Mesothelial cell of epicardium (in vitro differentiated cells): ENCODE results near the gene FASN. TPM values are rescaled to one million over a fixed set of nuclear protein-coding genes. Genes with fewer than 3 reads are reported as not detected.
"Not testable (repeated sequence)": the region's sequence is repeated elsewhere in the genome, so short reads cannot be mapped to it uniquely, and the experiment has no call there.

Experiments
- DNase-seq, 2 experiments: peaks; one replicate each; pipeline ENCODE4 v3.0.0; 2021; ENCODE audit warnings: low spot score in 2 of 2; ENCODE audit not compliant: unreplicated experiment in 2 of 2
- H3K27ac Mint-ChIP-seq: 2 replicates; pipeline ENCODE4 v1.8.0; 2021; ENCODE audit warnings: mixed read lengths
- H3K27me3 Mint-ChIP-seq: 2 replicates; pipeline ENCODE4 v1.8.0; 2021; ENCODE audit warnings: low read depth, mixed read lengths
- H3K36me3 Mint-ChIP-seq: 2 replicates; pipeline ENCODE4 v1.8.0; 2021; ENCODE audit warnings: mixed read lengths
- H3K4me1 Mint-ChIP-seq: 2 replicates; pipeline ENCODE4 v1.8.0; 2021; ENCODE audit warnings: mixed read lengths
- H3K4me3 Mint-ChIP-seq: 2 replicates; pipeline ENCODE4 v1.8.0; 2021; ENCODE audit warnings: mild to moderate bottlenecking, moderate library complexity, mixed read lengths
- H3K9me3 Mint-ChIP-seq: 2 replicates; pipeline ENCODE4 v1.8.0; 2021; ENCODE audit warnings: mixed read lengths
- CTCF ChIP-seq: fragments of 200-600 bp; sonication (generic); IDR thresholded peaks from one replicate; pipeline ENCODE4 v1.5.0; 2021; ENCODE audit warnings: antibody characterized with exemption; ENCODE audit not compliant: unreplicated experiment
- total RNA-seq: library from RNA; stranded (reverse); gene quantifications from 3 replicates; pipeline ENCODE4 v1.2.1, GENCODE V29; 2021

The FASN gene
- total RNA-seq, 1 donor from 2014 or later, result 227 TPM

GRCh38 chr17:82138511-82138992 is 40.5 kb upstream of the FASN start:
- Mint-ChIP-seq H3K4me1 (peaks cover 14% of the 10 kb centered on the region), H3K27ac (no peak overlapping the region), H3K4me3 (no peak overlapping the region), H3K27me3 (no peaks in the 10 kb centered on the region), H3K9me3 (no peaks in the 10 kb centered on the region), H3K36me3 (peaks cover 3% of the 10 kb centered on the region)
- TF ChIP-seq CTCF, result no peak
- no peak for DNase-seq

GRCh38 chr17:82134101-82134500 is 36.1 kb upstream of the FASN start:
- Mint-ChIP-seq H3K9me3 (no peaks in the 10 kb centered on the region), H3K27me3 (no peaks in the 10 kb centered on the region), H3K27ac (peak overlapping the region; percentile 37), H3K4me3 (no peak overlapping the region), H3K4me1 (peaks cover 7% of the 10 kb centered on the region), H3K36me3 (peaks cover 2% of the 10 kb centered on the region)
- DNase-seq, result no peak
- TF ChIP-seq CTCF, result no peak

GRCh38 chr17:82133166-82133953 is 35.3 kb upstream of the FASN start:
- H3K36me3 Mint-ChIP-seq, result not testable (repeated sequence)

GRCh38 chr17:82129095-82129494 is 31.1 kb upstream of the FASN start:
- TF ChIP-seq CTCF, result no peak
- DNase-seq, result no peak
- H3K4me1 Mint-ChIP-seq, result peaks cover 6% of the 10 kb centered on the region
- no peak overlapping the region for H3K27ac Mint-ChIP-seq
- no peaks in the 10 kb centered on the region for H3K27me3 Mint-ChIP-seq
- H3K9me3 Mint-ChIP-seq, result no peaks in the 10 kb centered on the region
- peaks cover 25% of the 10 kb centered on the region for H3K36me3 Mint-ChIP-seq
- no peak overlapping the region for H3K4me3 Mint-ChIP-seq

More at GRCh38 chr17:82133166-82133953, 35.3 kb upstream of the FASN start:
- not testable (repeated sequence) for H3K4me1 Mint-ChIP-seq, H3K9me3 Mint-ChIP-seq, DNase-seq, H3K27me3 Mint-ChIP-seq, H3K4me3 Mint-ChIP-seq
- H3K27ac Mint-ChIP-seq, result peak overlapping the region; percentile 60

GRCh38 chr17:82128287-82128686 is 30.3 kb upstream of the FASN start:
- DNase-seq, result no peak
- H3K9me3 Mint-ChIP-seq, result no peaks in the 10 kb centered on the region

More at GRCh38 chr17:82128287-82128686, 30.3 kb upstream of the FASN start:
- no peak for TF ChIP-seq CTCF
- no peaks in the 10 kb centered on the region for H3K4me1 Mint-ChIP-seq
- H3K4me3 Mint-ChIP-seq, result no peak overlapping the region
- peaks cover 31% of the 10 kb centered on the region for H3K36me3 Mint-ChIP-seq
- H3K27me3 Mint-ChIP-seq, result no peaks in the 10 kb centered on the region
- H3K27ac Mint-ChIP-seq, result no peak overlapping the region
